ENCODE data around the gene PLCXD1. TPM values are rescaled to one million over a fixed set of nuclear protein-coding genes. Genes with fewer than 3 reads are reported as not detected.

Gene PLCXD1
- total RNA-seq, 1 experiment from 2014 or later: 12.0 TPM

GRCh38 chrX:252244-252956, 28.8 kb upstream of the PLCXD1 start:
- ChIA-PET POLR2A (no interaction called here), CTCF (no interaction called here)
- H3K27me3 Mint-ChIP-seq (ENCODE audit: insufficient read depth, unreplicated experiment): no peaks in the 10 kb centered on the region
- no peak for TF ChIP-seq CTCF (IDR thresholded peaks at IDR 0.05; ENCODE audit: unreplicated experiment)
- DNase-seq (ENCODE audit: unreplicated experiment): no peak
- no peak overlapping the region for H3K27ac Mint-ChIP-seq (ENCODE audit: low read depth, unreplicated experiment)
- no TSS peak for BruUV-seq (replicated peaks)
- intact Hi-C loops (cut with micrococcal nuclease): no loop called here
- no peaks in the 10 kb centered on the region for H3K36me3 Mint-ChIP-seq (ENCODE audit: insufficient read depth, unreplicated experiment)
- H3K4me3 Mint-ChIP-seq (ENCODE audit: unreplicated experiment): no peak overlapping the region
- no peaks in the 10 kb centered on the region for H3K4me1 Mint-ChIP-seq (ENCODE audit: insufficient read depth, unreplicated experiment)
- H3K9me3 Mint-ChIP-seq (ENCODE audit: unreplicated experiment): peaks cover 9% of the 10 kb centered on the region

- H3K4me3 Mint-ChIP-seq (ENCODE audit: unreplicated experiment): no peak overlapping the region
- no peaks in the 10 kb centered on the region for H3K36me3 Mint-ChIP-seq (ENCODE audit: insufficient read depth, unreplicated experiment)
- no peak overlapping the region for H3K27ac Mint-ChIP-seq (ENCODE audit: low read depth, unreplicated experiment)
- ChIA-PET POLR2A (no interaction called here), CTCF (no interaction called here)
- BruUV-seq (replicated peaks): no TSS peak
- no peaks in the 10 kb centered on the region for H3K4me1 Mint-ChIP-seq (ENCODE audit: insufficient read depth, unreplicated experiment)
- H3K27me3 Mint-ChIP-seq (ENCODE audit: insufficient read depth, unreplicated experiment): no peaks in the 10 kb centered on the region
- intact Hi-C loops (cut with micrococcal nuclease): no loop called here
- no peak for DNase-seq (ENCODE audit: unreplicated experiment)
- no peak for TF ChIP-seq CTCF (IDR thresholded peaks at IDR 0.05; ENCODE audit: unreplicated experiment)
- peaks cover 9% of the 10 kb centered on the region for H3K9me3 Mint-ChIP-seq (ENCODE audit: unreplicated experiment)
Measured at GRCh38 chrX:252957-253291, 28.3 kb upstream of the PLCXD1 start.

- H3K36me3 Mint-ChIP-seq (ENCODE audit: insufficient read depth, unreplicated experiment): no peaks in the 10 kb centered on the region
- POLR2A ChIA-PET: no interaction called here
- no peak for DNase-seq (ENCODE audit: unreplicated experiment)
- H3K4me3 Mint-ChIP-seq (ENCODE audit: unreplicated experiment): no peak overlapping the region
- H3K9me3 Mint-ChIP-seq (ENCODE audit: unreplicated experiment): peaks cover 9% of the 10 kb centered on the region
- H3K4me1 Mint-ChIP-seq (ENCODE audit: insufficient read depth, unreplicated experiment): no peaks in the 10 kb centered on the region
- no peaks in the 10 kb centered on the region for H3K27me3 Mint-ChIP-seq (ENCODE audit: insufficient read depth, unreplicated experiment)
- CTCF ChIA-PET: no interaction called here
- intact Hi-C loops (cut with micrococcal nuclease): no loop called here
- no peak for TF ChIP-seq CTCF (IDR thresholded peaks at IDR 0.05; ENCODE audit: unreplicated experiment)
- no peak overlapping the region for H3K27ac Mint-ChIP-seq (ENCODE audit: low read depth, unreplicated experiment)
- no TSS peak for BruUV-seq (replicated peaks)
Measured at GRCh38 chrX:253451-254297, 27.5 kb upstream of the PLCXD1 start.

DNA sequence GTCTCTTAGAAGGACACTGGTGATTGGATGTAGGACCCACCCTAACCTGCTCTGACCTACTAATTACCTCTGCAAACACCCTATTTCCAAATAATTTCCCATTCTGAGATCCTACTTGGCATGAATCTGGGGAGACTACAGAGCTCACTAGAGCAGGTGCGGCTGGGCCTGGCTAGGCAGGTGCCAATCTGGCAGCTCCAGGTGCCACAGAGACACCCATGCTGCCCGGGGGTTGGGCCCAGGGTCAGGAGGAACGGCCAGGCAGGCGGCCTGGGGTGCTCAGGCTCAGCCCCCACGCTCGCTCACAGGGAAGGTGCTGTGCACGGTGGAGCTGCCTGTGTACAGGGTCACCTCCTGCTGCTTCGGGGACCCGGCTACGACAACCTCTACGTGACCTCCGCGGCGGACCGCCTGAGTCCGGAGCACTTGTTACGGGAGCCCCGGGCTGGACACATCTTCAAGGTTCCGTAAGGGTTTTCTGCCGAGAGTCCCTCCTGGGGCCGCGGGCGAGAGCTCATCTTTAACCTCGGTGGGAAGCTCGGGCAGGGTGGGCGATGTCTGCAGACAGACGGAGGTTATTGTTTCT, 26.5 kb upstream of the PLCXD1 start:
- H3K27ac Mint-ChIP-seq (ENCODE audit: low read depth, unreplicated experiment): no peak overlapping the region
- no TSS peak for BruUV-seq (replicated peaks)
- intact Hi-C loops (cut with micrococcal nuclease): no loop called here
- no peak for TF ChIP-seq CTCF (IDR thresholded peaks at IDR 0.05; ENCODE audit: unreplicated experiment)
- H3K4me1 Mint-ChIP-seq (ENCODE audit: insufficient read depth, unreplicated experiment): no peaks in the 10 kb centered on the region
- no peaks in the 10 kb centered on the region for H3K27me3 Mint-ChIP-seq (ENCODE audit: insufficient read depth, unreplicated experiment)
- no peak overlapping the region for H3K4me3 Mint-ChIP-seq (ENCODE audit: unreplicated experiment)
- CTCF ChIA-PET: no interaction called here
- H3K9me3 Mint-ChIP-seq (ENCODE audit: unreplicated experiment): peaks cover 9% of the 10 kb centered on the region
- DNase-seq (ENCODE audit: unreplicated experiment): no peak
- no peaks in the 10 kb centered on the region for H3K36me3 Mint-ChIP-seq (ENCODE audit: insufficient read depth, unreplicated experiment)
- POLR2A ChIA-PET: no interaction called here

Measured in MCF 10A (cell line).